ENCODE results near the gene CFAP99. TPM values are rescaled to one million over a fixed set of nuclear protein-coding genes. Genes with fewer than 3 reads are reported as not detected.
"Not testable (repeated sequence)": the region's sequence is repeated elsewhere in the genome, so short reads cannot be mapped to it uniquely, and the experiment has no call there.

The CFAP99 gene
- total and polyA plus RNA-seq, 9 of the 15 experiments (the other 6 are each of a cell fraction or from before 2014, with no cell fraction given) = 0.07 to 0.18 (median 0.09) TPM; not detected in 6

DNA sequence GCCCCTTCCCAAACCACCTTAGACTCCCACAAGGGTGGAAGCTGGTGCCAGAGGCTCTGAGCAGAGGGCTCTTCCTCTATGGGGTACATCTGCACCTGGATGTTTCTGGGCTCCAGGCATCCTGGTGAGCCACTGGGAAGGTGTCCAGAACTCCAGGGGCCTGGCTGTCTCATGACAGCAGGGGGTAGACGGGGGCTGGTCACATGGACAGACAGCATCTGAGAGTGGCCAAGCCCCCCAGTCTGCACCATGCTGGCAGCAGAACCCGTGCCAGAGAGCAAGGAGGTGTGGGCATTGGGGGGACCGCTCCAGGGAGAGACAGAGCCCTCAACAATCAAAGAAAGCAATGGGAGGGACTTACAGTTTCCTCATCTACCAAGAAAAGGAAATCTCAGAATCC lies 39.9 kb upstream of the CFAP99 start (continued):
- TF ChIP-seq, protein P1, sequence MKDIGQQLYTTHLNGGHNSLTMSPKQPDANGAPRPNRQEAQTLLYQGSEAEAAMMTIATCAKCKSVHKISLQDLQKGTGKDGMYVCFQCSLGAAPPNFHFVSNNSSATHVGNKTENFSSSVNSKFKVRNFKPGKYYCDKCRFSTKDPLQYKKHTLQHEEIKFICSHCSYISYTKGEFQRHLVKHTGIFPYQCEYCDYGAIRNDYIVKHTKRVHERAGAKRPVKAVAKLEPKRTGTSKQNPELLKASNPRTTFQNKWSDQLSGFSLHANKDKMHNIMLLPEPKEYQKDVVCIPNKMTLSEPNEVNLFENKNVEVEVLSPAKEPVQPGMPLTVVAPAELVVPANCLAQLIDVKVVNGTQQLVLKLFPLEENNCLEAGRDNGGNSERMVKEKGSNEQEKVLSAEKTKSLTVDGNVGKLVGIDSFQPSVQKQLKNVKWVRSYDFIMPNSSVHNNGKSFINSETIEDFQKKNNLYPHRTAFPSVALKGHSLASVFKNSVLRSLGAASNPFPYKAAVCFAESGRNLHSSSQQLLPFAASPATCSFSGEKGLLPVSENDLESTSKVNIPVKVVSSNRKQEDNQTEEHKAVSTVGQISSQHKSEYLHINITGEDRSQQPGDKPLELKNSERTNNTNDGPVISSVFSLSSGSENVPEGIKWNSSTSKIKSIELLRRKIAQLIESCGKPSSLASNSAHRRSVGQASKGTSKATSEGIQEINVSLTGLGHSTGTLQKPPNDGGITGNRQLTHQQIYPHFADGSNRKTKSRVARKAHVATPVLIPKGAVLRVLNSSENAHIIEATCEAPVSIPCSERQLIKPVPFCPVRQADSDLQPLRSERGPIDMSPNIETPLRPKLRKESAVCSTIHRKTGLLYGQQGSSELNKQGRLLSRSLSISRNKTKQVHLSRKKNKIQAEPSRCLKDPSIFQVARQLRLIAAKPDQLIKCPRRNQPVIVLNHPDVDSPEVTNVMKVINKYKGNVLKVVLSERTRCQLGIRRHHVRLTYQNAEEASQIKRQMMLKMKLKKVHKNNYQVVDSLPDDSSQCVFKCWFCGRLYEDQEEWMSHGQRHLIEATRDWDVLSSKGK (CRISPR knock-in tag; IDR thresholded peaks at IDR 0.05) = no peak
- no peak for TF ChIP-seq MAFF (IDR thresholded peaks at IDR 0.05; ENCODE audit: low read length)
- TF ChIP-seq, protein P2, sequence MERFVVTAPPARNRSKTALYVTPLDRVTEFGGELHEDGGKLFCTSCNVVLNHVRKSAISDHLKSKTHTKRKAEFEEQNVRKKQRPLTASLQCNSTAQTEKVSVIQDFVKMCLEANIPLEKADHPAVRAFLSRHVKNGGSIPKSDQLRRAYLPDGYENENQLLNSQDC (CRISPR knock-in tag; IDR thresholded peaks at IDR 0.05) = no peak

DNA sequence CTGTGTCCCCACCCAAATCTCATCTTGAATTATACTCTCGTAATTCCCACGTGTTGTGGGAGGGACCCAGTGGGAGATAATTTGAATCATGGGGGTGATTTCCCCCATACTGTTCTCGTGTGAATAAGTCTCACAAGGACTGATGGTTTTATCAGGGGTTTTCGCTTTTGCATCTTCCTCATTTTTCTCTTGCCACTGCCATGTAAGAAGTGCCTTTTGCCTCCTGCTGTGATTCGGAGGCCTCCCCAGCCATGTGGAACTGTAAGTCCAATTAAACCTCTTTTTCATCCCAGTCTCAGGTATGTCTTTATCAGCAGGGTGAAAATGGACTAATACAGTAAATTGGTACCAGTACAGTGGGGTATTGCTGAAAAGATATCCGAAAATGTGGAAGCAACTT lies 38.2 kb upstream of the CFAP99 start:
- H3K9ac ChIP-seq (ENCODE audit: insufficient read depth in 1 of 2, low read depth in 2 of 2, low read length in 2 of 2); in situ Hi-C loops (cut with MboI); H3K27ac ChIP-seq (ENCODE audit: extremely low read depth, low read depth, low read length); BruUV-seq (replicated peaks); DNase-seq (ENCODE audit: extremely low read depth in 1 of 4, low spot score in 3 of 4); H2AFZ ChIP-seq (ENCODE audit: low read depth, low read length); H3K27me3 ChIP-seq (ENCODE audit: control insufficient read depth in 2 of 2, insufficient read depth in 2 of 2, low read length in 2 of 2); CTCF ChIA-PET (ENCODE audit: low intra/inter-chr PET ratio); H3K9me3 ChIP-seq (replicated peaks; ENCODE audit: control insufficient read depth, insufficient read depth, low read depth, low read length); FAIRE-seq; POLR2A ChIA-PET; ATAC-seq; H3K4me3 ChIP-seq; H3K9me1 ChIP-seq (ENCODE audit: control insufficient read depth, insufficient read depth, low read length); H3K36me3 ChIP-seq (ENCODE audit: control insufficient read depth, insufficient read depth, low read length); H3K4me2 ChIP-seq (ENCODE audit: insufficient read depth, low read length); H4K20me1 ChIP-seq (replicated peaks; ENCODE audit: control insufficient read depth, insufficient read depth, low read length): not testable (repeated sequence)
- Histone ChIP-seq H3K79me2 (ENCODE audit: control insufficient read depth, insufficient read depth, low read length) (peaks cover 42% of the 10 kb centered on the region), H3K4me1 (replicated peaks in 1 of 2; ENCODE audit: control insufficient read depth in 2 of 2, insufficient read depth in 2 of 2, low read length in 2 of 2) (peaks cover 32 to 44% of the 10 kb centered on the region in 2 experiments)
- intact Hi-C loops (cut with micrococcal nuclease) = loop anchor here (5.0 kb wide), 1 partner anchor 37 kb away; the partner anchor contains the start of genes CFAP99 and ZFYVE28
- TF ChIP-seq ZNF766 (CRISPR knock-in tag; conservative IDR thresholded peaks at IDR 0.05) (peak; percentile 52; the same call in 1 of the 2 replicates), ZFP36 (IDR thresholded peaks at IDR 0.05; ENCODE audit: low read depth, low read length, partially characterized antibody) (peak; percentile 68)
- WGBS (ENCODE audit: insufficient coverage, low coverage, missing lambda C conversion rate) = 68% methylated on average over 5 of the region's 6 CpGs

Measured in K562 (cell line).